ENCODE measurements around the gene SEZ6L2.
A peak's percentile ranks its signal among the peaks of the same experiment; 100 is the strongest.

Gene SEZ6L2

DNA sequence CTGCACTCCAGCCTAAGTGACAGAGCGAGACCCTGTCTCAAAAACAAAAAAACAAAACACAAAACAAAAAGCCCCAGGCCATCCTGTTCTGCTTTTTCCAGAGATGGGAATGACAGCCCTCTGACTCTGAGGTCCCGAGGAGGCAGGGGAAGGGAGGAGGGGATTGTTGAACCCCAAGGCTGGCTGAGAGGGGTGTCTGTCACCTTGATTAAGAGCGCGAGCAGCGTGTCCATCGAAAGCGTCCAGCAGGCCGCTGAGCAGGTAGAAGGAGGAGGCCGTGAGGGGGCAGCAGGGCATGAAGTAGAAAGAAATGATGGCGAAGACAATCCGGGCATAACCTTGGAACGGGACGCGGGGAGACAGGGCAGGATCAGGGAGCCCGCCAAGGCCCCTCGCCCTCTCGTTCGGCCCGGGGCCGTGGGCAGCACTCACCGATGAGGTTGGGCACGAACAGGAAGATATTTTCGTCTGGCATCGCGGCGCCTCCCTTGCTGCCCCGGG, 36.9 kb downstream of the SEZ6L2 start:
- no peak for DNase-seq (ENCODE audit: low read depth, low spot score)
- peak overlapping the region; percentile 81 for H3K4me3 ChIP-seq (ENCODE audit: low read length)

- no peak overlapping the region for H3K4me3 ChIP-seq (ENCODE audit: low read length)
- DNase-seq (ENCODE audit: low read depth, low spot score): no peak
Measured at GRCh38 chr16:29860218-29860617, 39.1 kb downstream of the SEZ6L2 start.

- DNase-seq (ENCODE audit: low read depth, low spot score): no peak
- no peak overlapping the region for H3K4me3 ChIP-seq (ENCODE audit: low read length)
Measured at GRCh38 chr16:29858974-29859373, 40.4 kb downstream of the SEZ6L2 start.

- DNase-seq (ENCODE audit: low read depth, low spot score): no peak
- no peak overlapping the region for H3K4me3 ChIP-seq (ENCODE audit: low read length)
Measured at GRCh38 chr16:29858149-29858849, 41.1 kb downstream of the SEZ6L2 start.

- DNase-seq (ENCODE audit: low read depth, low spot score): no peak
- H3K4me3 ChIP-seq (ENCODE audit: low read length): no peak overlapping the region
Measured at GRCh38 chr16:29857133-29857760, 42.1 kb downstream of the SEZ6L2 start.

GRCh38 chr16:29854520-29855100, 44.7 kb downstream of the SEZ6L2 start:
- no peak overlapping the region for H3K4me3 ChIP-seq (ENCODE audit: low read length)
- DNase-seq (ENCODE audit: low read depth, low spot score): no peak

DNA sequence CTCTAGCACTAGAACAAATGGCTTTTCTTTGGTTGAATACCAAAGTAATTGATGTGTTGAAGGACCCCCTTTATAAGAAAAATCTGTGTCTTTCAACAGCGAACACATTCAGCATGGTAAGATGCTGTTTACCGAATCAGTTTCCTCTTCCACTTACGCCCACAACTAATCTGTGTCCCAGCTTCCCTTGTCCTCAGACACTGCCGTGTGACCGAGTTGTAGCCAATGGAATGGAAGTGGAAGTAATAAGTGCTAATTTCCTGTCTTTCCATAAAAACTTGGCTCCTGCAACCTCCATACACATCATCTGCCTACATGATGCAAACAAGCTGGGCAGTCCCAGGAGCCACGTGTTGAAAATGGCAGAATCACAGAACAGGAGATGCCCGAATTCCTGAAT, 46.7 kb downstream of the SEZ6L2 start:
- DNase-seq (ENCODE audit: low read depth, low spot score): no peak
- H3K4me3 ChIP-seq (ENCODE audit: low read length): no peak overlapping the region

DNA sequence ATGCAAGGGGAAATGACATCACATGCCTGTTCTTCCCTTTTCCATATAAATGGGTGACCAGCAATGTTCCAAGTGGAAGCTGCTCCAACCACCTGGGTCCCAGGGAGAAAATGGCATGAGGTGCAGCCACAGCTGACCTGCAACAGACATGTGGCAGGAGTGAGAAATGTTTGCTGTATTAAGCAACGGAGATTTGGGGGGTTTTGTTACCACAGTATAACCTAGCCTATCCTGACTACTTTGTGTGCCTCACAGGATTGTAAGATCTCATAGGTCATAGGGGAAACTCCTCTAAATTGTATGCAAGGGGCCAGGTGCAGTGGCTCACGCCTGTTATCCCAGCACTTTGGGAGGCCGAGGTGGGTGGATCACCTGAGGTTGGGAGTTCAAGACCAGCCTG, 48.4 kb downstream of the SEZ6L2 start:
- no peak for DNase-seq (ENCODE audit: low read depth, low spot score)
- no peak overlapping the region for H3K4me3 ChIP-seq (ENCODE audit: low read length)

GRCh38 chr16:29849505-29849904, 49.8 kb downstream of the SEZ6L2 start:
- no peak for DNase-seq (ENCODE audit: low read depth, low spot score)
- H3K4me3 ChIP-seq (ENCODE audit: low read length): no peak overlapping the region

DNA sequence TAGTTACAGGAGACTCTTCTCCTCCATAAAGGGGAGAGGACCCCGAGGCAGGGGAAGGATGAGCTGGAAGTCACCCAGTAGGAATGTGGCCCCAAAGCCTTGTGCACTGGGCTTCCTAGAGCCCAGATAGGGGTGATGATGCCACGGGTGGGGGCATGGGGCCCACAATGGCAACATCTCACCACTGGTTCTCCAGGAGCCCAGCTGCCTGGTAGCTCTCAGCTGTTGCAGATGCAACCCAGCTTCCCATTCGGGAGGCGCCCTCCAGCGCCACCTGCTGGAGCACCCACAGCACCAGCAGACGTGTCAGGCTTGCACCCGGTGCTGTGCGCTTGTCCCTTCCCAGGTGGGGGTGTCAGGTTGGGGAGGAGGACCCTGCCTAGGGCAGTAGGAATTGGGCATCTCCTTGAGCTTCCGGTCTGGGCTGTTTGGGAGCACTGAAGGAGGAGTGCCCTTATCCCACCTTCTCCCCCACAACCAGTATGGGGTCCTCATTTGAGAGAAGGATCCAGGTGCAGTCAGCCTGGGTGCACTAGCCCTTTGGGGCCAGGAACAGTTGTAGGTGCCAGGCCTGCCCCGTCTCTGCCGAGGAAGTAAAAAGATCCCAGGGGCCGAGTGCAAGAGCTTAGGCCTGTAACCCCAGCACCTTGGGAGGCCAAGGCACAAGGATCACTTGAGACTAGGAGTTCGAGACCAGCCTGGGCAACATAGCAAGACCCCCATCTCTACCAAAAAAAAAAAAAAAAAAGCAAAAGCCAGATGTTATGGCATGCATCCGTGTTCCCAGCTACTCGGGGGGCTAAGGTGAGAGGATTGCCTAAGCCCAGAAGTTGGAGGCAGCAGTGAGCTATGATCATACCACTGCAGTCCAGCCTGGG, 50.7 kb downstream of the SEZ6L2 start:
- H3K4me3 ChIP-seq (ENCODE audit: low read length): no peak overlapping the region
- peak; percentile 66 for DNase-seq (ENCODE audit: low read depth, low spot score)

- H3K4me3 ChIP-seq (ENCODE audit: low read length): no peak overlapping the region
- no peak for DNase-seq (ENCODE audit: low read depth, low spot score)
Measured at GRCh38 chr16:29845656-29846055, 53.7 kb downstream of the SEZ6L2 start.

DNA sequence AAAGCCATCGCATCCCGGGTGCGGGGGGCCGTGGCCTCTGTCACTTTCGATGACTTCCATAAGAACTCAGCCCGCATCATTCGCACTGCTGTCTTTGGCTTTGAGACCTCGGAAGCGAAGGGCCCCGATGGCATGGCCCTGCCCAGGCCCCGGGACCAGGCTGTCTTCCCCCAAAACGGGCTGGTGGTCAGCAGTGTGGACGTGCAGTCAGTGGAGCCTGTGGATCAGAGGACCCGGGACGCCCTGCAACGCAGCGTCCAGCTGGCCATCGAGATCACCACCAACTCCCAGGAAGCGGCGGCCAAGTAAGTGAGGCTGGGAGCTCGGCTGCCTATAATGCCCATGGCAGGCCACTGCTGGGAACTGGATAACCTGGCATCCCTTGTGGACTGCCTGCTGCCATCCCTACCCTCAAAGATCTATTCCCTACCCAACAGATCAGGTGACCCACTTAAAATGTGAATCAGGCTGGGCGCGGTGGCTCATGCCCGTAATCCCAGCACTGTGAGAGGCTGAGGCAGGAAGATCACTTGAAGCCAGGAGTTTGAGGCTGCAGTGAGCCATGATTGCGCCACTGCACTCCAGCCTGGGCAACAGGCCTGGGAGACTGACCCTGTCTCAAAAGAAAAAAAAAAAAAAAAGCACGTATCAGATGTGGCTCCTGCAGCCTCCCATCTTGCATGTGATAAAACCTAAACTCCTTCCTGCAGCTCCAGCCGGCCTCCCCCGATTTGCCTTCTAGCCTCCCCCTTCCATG, 54.6 kb downstream of the SEZ6L2 start:
- H3K4me3 ChIP-seq (ENCODE audit: low read length): no peak overlapping the region
- no peak for DNase-seq (ENCODE audit: low read depth, low spot score)

DNA sequence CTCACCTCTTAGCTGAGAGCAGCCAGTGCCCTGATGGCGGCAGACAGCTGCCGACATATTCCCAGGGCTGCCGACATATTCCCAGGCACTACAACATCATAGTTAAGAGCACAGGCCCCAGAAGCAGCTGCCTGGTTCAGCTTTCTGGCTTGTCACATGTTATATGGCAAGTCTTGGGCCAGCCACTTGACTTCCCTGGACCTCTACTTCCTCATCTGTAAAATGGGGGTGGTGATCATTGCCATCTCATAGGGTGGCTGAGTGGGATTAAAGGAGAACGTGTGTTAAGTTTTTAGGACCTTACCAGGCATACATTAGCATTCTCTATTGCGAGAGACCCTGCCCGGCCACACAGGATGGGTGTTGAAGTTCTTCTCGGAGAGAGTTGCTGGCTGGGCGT, 55.4 kb downstream of the SEZ6L2 start:
- DNase-seq (ENCODE audit: low read depth, low spot score): no peak
- no peak overlapping the region for H3K4me3 ChIP-seq (ENCODE audit: low read length)

DNA sequence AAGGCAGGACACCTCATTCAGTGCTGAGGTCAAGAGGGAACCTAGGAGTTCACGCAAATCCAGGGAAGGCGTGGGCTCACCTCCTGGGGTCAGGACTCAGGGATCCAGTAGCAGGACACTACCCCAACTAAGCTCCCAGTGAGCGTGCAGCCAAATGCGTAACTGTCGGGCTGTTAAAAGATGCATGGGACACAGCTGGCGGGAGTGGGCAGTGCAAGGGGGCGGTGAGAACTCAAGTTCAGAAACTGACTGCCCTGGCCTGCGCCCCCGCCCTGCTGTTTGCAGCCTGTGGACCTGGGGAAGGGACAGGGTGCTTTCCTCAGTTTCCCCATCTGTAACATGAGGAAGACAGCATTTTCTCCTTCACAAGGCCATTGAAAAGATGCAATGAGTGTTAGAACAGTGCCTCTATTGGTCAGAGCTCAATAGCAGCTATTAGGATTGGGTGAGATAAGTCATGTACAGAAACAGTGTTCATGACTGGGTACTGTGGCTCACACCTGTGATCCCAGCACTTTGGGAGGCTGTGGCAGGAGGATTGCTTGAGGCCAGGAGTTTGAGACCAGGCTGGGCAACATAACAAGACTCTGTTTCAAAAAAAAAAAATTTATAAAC, 56.5 kb downstream of the SEZ6L2 start:
- no peak overlapping the region for H3K4me3 ChIP-seq (ENCODE audit: low read length)
- DNase-seq (ENCODE audit: low read depth, low spot score): no peak

DNA sequence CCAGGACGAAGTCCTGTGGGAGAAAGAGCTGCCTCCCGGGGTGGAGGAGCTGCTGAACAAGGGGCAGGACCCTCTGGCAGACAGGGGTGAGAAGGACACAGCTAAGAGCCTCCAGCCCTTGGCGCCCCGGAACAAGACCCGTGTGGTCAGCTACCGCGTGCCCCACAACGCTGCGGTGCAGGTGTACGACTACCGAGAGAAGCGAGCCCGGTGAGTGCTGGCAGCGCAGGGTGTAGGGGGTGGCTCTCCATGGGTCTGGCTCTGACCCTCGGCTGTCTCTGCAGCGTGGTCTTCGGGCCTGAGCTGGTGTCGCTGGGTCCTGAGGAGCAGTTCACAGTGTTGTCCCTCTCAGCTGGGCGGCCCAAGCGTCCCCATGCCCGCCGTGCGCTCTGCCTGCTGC, 57.7 kb downstream of the SEZ6L2 start:
- no peak for DNase-seq (ENCODE audit: low read depth, low spot score)

GRCh38 chr16:29840240-29840639, 59.1 kb downstream of the SEZ6L2 start:
- DNase-seq (ENCODE audit: low read depth, low spot score): no peak
- no peak overlapping the region for H3K4me3 ChIP-seq (ENCODE audit: low read length)

More for the DNA sequence above, 57.7 kb downstream of the SEZ6L2 start:
- H3K4me3 ChIP-seq (ENCODE audit: low read length): no peak overlapping the region

GRCh38 chr16:29839822-29840221, 59.5 kb downstream of the SEZ6L2 start:
- no peak overlapping the region for H3K4me3 ChIP-seq (ENCODE audit: low read length)
- DNase-seq (ENCODE audit: low read depth, low spot score): no peak

GRCh38 chr16:29837841-29838240, 61.5 kb downstream of the SEZ6L2 start:
- no peak for DNase-seq (ENCODE audit: low read depth, low spot score)

More at GRCh38 chr16:29837841-29838240, 61.5 kb downstream of the SEZ6L2 start:
- no peak overlapping the region for H3K4me3 ChIP-seq (ENCODE audit: low read length)
